Erythroblast (primary cell): Measurements from ENCODE around the gene THADA.
A peak's percentile ranks its signal among the peaks of the same experiment; 100 is the strongest.

Experiments
- GATA1 ChIP-seq: IDR thresholded peaks from 2 replicates; pipeline ENCODE4 v1.6.1; 2011; ENCODE audit warnings: low read depth, mild to moderate bottlenecking, control low read depth, low read length, moderate library complexity
- POLR2A ChIP-seq: IDR thresholded peaks from 2 replicates; pipeline ENCODE4 v1.6.1; 2011; ENCODE audit warnings: mild to moderate bottlenecking, low read length

DNA sequence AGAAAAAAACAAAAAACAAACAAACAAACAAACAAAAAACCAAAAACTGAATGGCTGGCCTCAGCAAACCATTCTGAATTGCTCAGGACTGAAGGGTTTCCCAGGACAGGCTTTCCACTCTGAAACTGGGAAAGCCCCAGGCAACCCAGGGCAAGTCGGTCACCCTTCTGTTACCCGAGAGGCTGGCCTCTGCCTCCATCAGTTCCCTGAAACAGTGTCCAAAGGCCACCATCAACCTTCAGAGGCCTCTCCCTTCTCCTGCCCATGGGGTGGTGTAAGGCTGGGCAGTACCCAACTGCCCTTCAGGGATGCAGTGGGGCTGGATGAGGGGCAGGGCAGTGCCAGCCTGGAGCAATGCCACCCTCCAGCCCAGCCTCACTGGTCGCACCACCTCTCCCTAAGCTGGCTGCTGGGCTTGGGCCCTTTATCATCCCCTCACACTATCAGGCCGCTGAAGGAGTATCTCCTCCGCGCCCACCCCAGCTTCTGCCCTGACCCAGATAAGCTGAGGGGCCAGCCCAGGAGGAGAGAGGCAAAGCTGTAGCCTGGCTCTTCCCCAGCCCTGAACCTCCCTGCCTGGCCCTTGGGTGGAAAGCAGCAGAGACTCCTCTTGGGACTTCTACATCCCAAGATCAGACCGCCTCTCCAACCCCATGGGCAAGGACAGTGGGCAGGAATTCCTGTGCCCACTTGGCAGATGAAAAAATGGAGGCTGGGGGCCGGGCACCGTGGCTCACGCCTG, 405.4 kb downstream of the THADA start:
- peak; percentile 71 for TF ChIP-seq POLR2A
- peak; percentile 92 for TF ChIP-seq GATA1
